H1 (cell line): ENCODE results near the gene TRIM27. TPM values are rescaled to one million over a fixed set of nuclear protein-coding genes. Genes with fewer than 3 reads are reported as not detected.

Experiments used
- CTCF ChIA-PET: fragments of 300-600 bp; sonication (Branson Sonifier 250); formaldehyde crosslinking; loops from one replicate; lab custom pipeline; 2021; ENCODE audit not compliant: partially characterized antibody; lab: Charles Lee
- POLR2A ChIA-PET: fragments of 300-600 bp; sonication (Branson Sonifier 250); formaldehyde crosslinking; loops from one replicate; lab custom pipeline; 2021; ENCODE audit warnings: inconsistent platforms; ENCODE audit not compliant: partially characterized antibody; lab: Charles Lee
- DNase-seq, 2 experiments: peaks; one replicate each; pipeline versions ENCODE4 v3.0.0 to v3.0.0-alpha.2; 2010 to 2022; ENCODE audit warnings: low spot score in 2 of 2, low read depth in 1 of 2, mixed read lengths in 1 of 2
- FAIRE-seq: peaks from 2 replicates; lab custom pipeline; 2011; peaks lifted over from hg19 to GRCh38; lab: Jason Lieb, UNC
- H2AFZ ChIP-seq: 2 replicates; pipeline ENCODE4 v1.8.1; 2012; ENCODE audit warnings: low read length, inconsistent platforms
- H2AK5ac ChIP-seq: 2 replicates; pipeline ENCODE4 v1.6.1; 2013; ENCODE audit warnings: low read depth, low read length
- H2BK120ac ChIP-seq: replicated peaks from 2 replicates; pipeline ENCODE3; 2013; ENCODE audit warnings: low read depth, low read length, inconsistent platforms
- H2BK12ac ChIP-seq: 2 replicates; pipeline ENCODE4 v1.6.1; 2013; ENCODE audit warnings: low read depth, low read length
- H2BK15ac ChIP-seq: 2 replicates; pipeline ENCODE4 v1.6.1; 2013; ENCODE audit warnings: low read length
- H2BK20ac ChIP-seq: 2 replicates; pipeline ENCODE4 v1.6.1; 2013; ENCODE audit warnings: low read length
- H2BK5ac ChIP-seq: 2 replicates; pipeline ENCODE4 v1.6.1; 2013; ENCODE audit warnings: low read depth, low read length
- H3K14ac ChIP-seq: 2 replicates; pipeline ENCODE4 v1.6.1; 2013; ENCODE audit warnings: inconsistent platforms; ENCODE audit not compliant: insufficient read length
- H3K18ac ChIP-seq: 2 replicates; pipeline ENCODE4 v1.6.1; 2013; ENCODE audit warnings: low read length; ENCODE audit errors: extremely low read depth
- H3K23ac ChIP-seq: 2 replicates; pipeline ENCODE4 v1.6.1; 2013; ENCODE audit warnings: inconsistent platforms; ENCODE audit not compliant: insufficient read length
- H3K23me2 ChIP-seq: 2 replicates; pipeline ENCODE4 v1.6.1; 2013; ENCODE audit warnings: low read depth, low read length
- H3K27ac ChIP-seq: 2 replicates; pipeline ENCODE4 v1.6.1; 2011; ENCODE audit warnings: low read depth, low read length, inconsistent platforms
- H3K27me3 ChIP-seq, 4 experiments: replicated peaks in 1 of 4; 1 replicate in 1 of 4; 2 replicates in 3 of 4; pipeline versions ENCODE4 v1.6.1 to v1.8.1; 2011 to 2013; ENCODE audit warnings: low read length in 3 of 4, mild to moderate bottlenecking in 3 of 4, inconsistent platforms in 2 of 4, mixed read lengths in 2 of 4, moderate library complexity in 1 of 4; ENCODE audit not compliant: control insufficient read depth in 3 of 4, insufficient read depth in 3 of 4; ENCODE audit errors: extremely low read depth in 1 of 4
- H3K36me3 ChIP-seq, 4 experiments: 2 replicates each; pipeline versions ENCODE4 v1.6.1 to v1.8.1; 2011 to 2013; ENCODE audit warnings: mild to moderate bottlenecking in 4 of 4, low read length in 3 of 4, moderate library complexity in 2 of 4, control low read depth in 1 of 4, inconsistent platforms in 1 of 4; ENCODE audit not compliant: insufficient read depth in 4 of 4, control insufficient read depth in 2 of 4
- H3K4ac ChIP-seq: replicated peaks from 2 replicates; pipeline ENCODE3; 2013; ENCODE audit warnings: low read length, low read depth, mixed read lengths, inconsistent platforms; ENCODE audit not compliant: insufficient read length
- H3K4me1 ChIP-seq, 4 experiments: replicated peaks in 1 of 4; 1 replicate in 1 of 4; 2 replicates in 3 of 4; pipeline versions ENCODE4 v1.6.1 to v1.8.1; 2011 to 2013; ENCODE audit warnings: low read length in 3 of 4, inconsistent platforms in 2 of 4, mixed read lengths in 1 of 4; ENCODE audit not compliant: insufficient read depth in 4 of 4, control insufficient read depth in 3 of 4
- H3K4me2 ChIP-seq, 2 experiments: 2 replicates each; pipeline versions ENCODE4 v1.6.1 to v1.8.1; 2011 to 2013; ENCODE audit warnings: low read depth in 2 of 2, low read length in 2 of 2, control low read depth in 1 of 2, inconsistent platforms in 1 of 2, mild to moderate bottlenecking in 1 of 2; ENCODE audit not compliant: insufficient read depth in 1 of 2
- H3K4me3 ChIP-seq, 4 experiments: fragments of 200-600, 300-600 bp in 1 of 4; sonication (generic), shearing (Covaris generic), sonication (Bioruptor Twin) in 1 of 4; 2 replicates each; pipeline versions ENCODE4 v1.5.1 to v1.8.1; 2011 to 2016; ENCODE audit warnings: low read length in 4 of 4, low read depth in 3 of 4, control low read depth in 2 of 4, inconsistent platforms in 2 of 4, mild to moderate bottlenecking in 2 of 4, mixed read lengths in 1 of 4, moderate library complexity in 1 of 4; ENCODE audit not compliant: insufficient read depth in 2 of 4; ENCODE audit errors: extremely low read depth in 1 of 4
- H3K56ac ChIP-seq: replicated peaks from 2 replicates; pipeline ENCODE3; 2013; ENCODE audit warnings: low read depth, mild to moderate bottlenecking, mixed read lengths, low read length, inconsistent platforms; ENCODE audit not compliant: insufficient read length
- H3K79me1 ChIP-seq: 2 replicates; pipeline ENCODE4 v1.6.1; 2013; ENCODE audit warnings: low read depth, low read length, control low read depth
- H3K79me2 ChIP-seq, 2 experiments: 2 replicates each; pipeline versions ENCODE4 v1.6.1 to v1.8.1; 2012 to 2013; ENCODE audit warnings: low read length in 2 of 2, mild to moderate bottlenecking in 2 of 2, inconsistent platforms in 1 of 2; ENCODE audit not compliant: insufficient read depth in 2 of 2, control insufficient read depth in 1 of 2
- H3K9ac ChIP-seq, 4 experiments: replicated peaks in 1 of 4; 1 replicate in 1 of 4; 2 replicates in 3 of 4; pipeline versions ENCODE4 v1.6.1 to v1.8.1; 2011 to 2013; ENCODE audit warnings: low read depth in 3 of 4, low read length in 3 of 4, control low read depth in 2 of 4, mild to moderate bottlenecking in 2 of 4, moderate library complexity in 2 of 4, inconsistent platforms in 1 of 4; ENCODE audit errors: extremely low read depth in 1 of 4
- H3K9me3 ChIP-seq, 2 experiments: 2 replicates each; pipeline versions ENCODE4 v1.6.1 to v1.8.1; 2012 to 2013; ENCODE audit warnings: mild to moderate bottlenecking in 2 of 2, moderate library complexity in 2 of 2, control low read depth in 1 of 2, inconsistent platforms in 1 of 2, low read depth in 1 of 2, low read length in 1 of 2, mixed read lengths in 1 of 2; ENCODE audit not compliant: insufficient read depth in 2 of 2
- H4K20me1 ChIP-seq, 2 experiments: replicated peaks in 1 of 2; 2 replicates each; pipeline versions ENCODE3 to v1.8.1; 2011 to 2013; ENCODE audit warnings: inconsistent platforms in 2 of 2, low read length in 2 of 2, mild to moderate bottlenecking in 1 of 2; ENCODE audit not compliant: insufficient read depth in 2 of 2, control insufficient read depth in 1 of 2
- H4K5ac ChIP-seq: 2 replicates; pipeline ENCODE4 v1.6.1; 2013; ENCODE audit warnings: low read length, low read depth, mixed read lengths, inconsistent platforms; ENCODE audit not compliant: insufficient read length
- H4K8ac ChIP-seq: 2 replicates; pipeline ENCODE4 v1.8.0; 2013; ENCODE audit warnings: mild to moderate bottlenecking, moderate library complexity, low read length, inconsistent platforms; ENCODE audit not compliant: insufficient read depth; ENCODE audit errors: extremely low read depth
- H4K91ac ChIP-seq: replicated peaks from 2 replicates; pipeline ENCODE3; 2013; ENCODE audit warnings: low read length, mixed read lengths, inconsistent platforms; ENCODE audit not compliant: insufficient read length
- BCL11A ChIP-seq, 2 experiments: IDR thresholded peaks; one replicate each; pipeline ENCODE4 v1.6.1; 2011; ENCODE audit warnings: low read depth in 2 of 2, low read length in 2 of 2, mild to moderate bottlenecking in 2 of 2
- JUN ChIP-seq: IDR thresholded peaks from 2 replicates; pipeline ENCODE4 v1.6.1; 2011; ENCODE audit warnings: low read depth, mild to moderate bottlenecking, improper control_type of control experiment, low read length
- KDM4A ChIP-seq: IDR thresholded peaks from one replicate; pipeline ENCODE4 v1.7.1; 2012; ENCODE audit warnings: low read depth, mild to moderate bottlenecking, moderate library complexity, low read length, inconsistent platforms; ENCODE audit not compliant: severe bottlenecking
- MAFK ChIP-seq: IDR thresholded peaks from 2 replicates; pipeline ENCODE4 v1.6.1; 2012; ENCODE audit warnings: low read depth, mild to moderate bottlenecking, improper control_type of control experiment, low read length
- WGBS, 2 experiments: shearing (Covaris generic) in 1 of 2; methylation state at CpG; one replicate each; pipeline versions ENCODE4 v1.1.6 to v1.1.7; 2013 to 2015; ENCODE audit warnings: low lambda C conversion rate in 2 of 2, mixed read lengths in 2 of 2, inconsistent platforms in 1 of 2, low coverage in 1 of 2, missing lambda C conversion rate in 1 of 2; ENCODE audit not compliant: insufficient replicate concordance in 2 of 2, insufficient coverage in 1 of 2, insufficient read length in 1 of 2; ENCODE audit errors: extremely low coverage in 1 of 2, missing lambda C conversion rate in 1 of 2; 5-methylcytosine and 5-hydroxymethylcytosine counted together
- polyA plus RNA-seq, 7 experiments: library from polyadenylated mRNA; depleted of rRNA in 3 of 7; stranded (reverse) in 5 of 7; unstranded in 2 of 7; fragments of >200 nt in 5 of 7; fragments of 200-250 nt in 2 of 7; gene quantifications; 1 replicate in 5 of 7; 2 replicates in 1 of 7; 4 replicates in 1 of 7; pipeline versions ENCODE4 v1.2.1 to v1.2.3, GENCODE V29; 2011 to 2013; ENCODE audit warnings: missing spikeins in 2 of 7, mixed read lengths in 2 of 7
- total RNA-seq: library from RNA; stranded (reverse); fragmentation: NEBNext Ultra II Directional; extraction: Animal tissue kit (Norgen Biotek cat#: 25700); gene quantifications from 2 replicates; pipeline ENCODE4 v1.2.1, GENCODE V29; 2021
- TF ChIP-seq, protein P1 (sequence below), 3 experiments: IDR thresholded peaks; 1 replicate in 2 of 3; 2 replicates in 1 of 3; pipeline versions ENCODE4 v1.5.1 to v1.6.1; 2011; ENCODE audit warnings: low read length in 3 of 3, mild to moderate bottlenecking in 3 of 3, inconsistent platforms in 2 of 3, low read depth in 1 of 3, moderate library complexity in 1 of 3; ENCODE audit not compliant: insufficient read depth in 1 of 3; ENCODE audit errors: control extremely low read depth in 1 of 3

Gene TRIM27
- total and polyA plus RNA-seq, 2 of the 8 experiments (the other 6 are each of a cell fraction or from before 2014, with no cell fraction given) = 76.4 to 85.9 TPM

- Histone ChIP-seq H3K9ac (no peak overlapping the region), H4K20me1 (no peaks in the 10 kb centered on the region)
Observed at GRCh38 chr6:28929887-28930620, 6.3 kb upstream of the TRIM27 start.

More at GRCh38 chr6:28929887-28930620, 6.3 kb upstream of the TRIM27 start:
- H3K27me3 ChIP-seq = no peaks in the 10 kb centered on the region
- H2AK5ac ChIP-seq = no peak overlapping the region
- H2AFZ ChIP-seq = no peak overlapping the region; the same call in 1 of the 2 replicates
- H4K91ac ChIP-seq = no peak overlapping the region
- H3K79me1 ChIP-seq = no peaks in the 10 kb centered on the region
- no peak overlapping the region for H3K4ac ChIP-seq
- H4K5ac ChIP-seq = no peak overlapping the region
- H3K23me2 ChIP-seq = no peaks in the 10 kb centered on the region
- H2BK5ac ChIP-seq = no peak overlapping the region
- H4K8ac ChIP-seq = no peak overlapping the region
- no peak overlapping the region for H3K4me3 ChIP-seq
- H2BK12ac ChIP-seq = no peak overlapping the region
- ChIA-PET CTCF (interaction anchor here (0.6 kb wide), 1 partner anchor 24 kb away, joined by 3 read pairs; no protein-coding TSS in a partner anchor), POLR2A (interaction anchor here (1.0 kb wide), 1 partner anchor 10 kb away, joined by 3 read pairs; no protein-coding TSS in a partner anchor)
- H3K79me2 ChIP-seq = no peaks in the 10 kb centered on the region
- 84% methylated on average over 3 of the region's 3 CpGs; no CpG with 5 or more reads in 1 of the 2 experiments for WGBS, 2 experiments
- FAIRE-seq = no peak
- no peak overlapping the region for H2BK120ac ChIP-seq
- H3K27ac ChIP-seq = no peak overlapping the region
- H3K56ac ChIP-seq = no peak overlapping the region
- no peak overlapping the region for H3K18ac ChIP-seq
- DNase-seq = no peak
- H3K14ac ChIP-seq = no peak overlapping the region
- no peaks in the 10 kb centered on the region for H3K36me3 ChIP-seq
- H2BK20ac ChIP-seq = no peak overlapping the region
- no peaks in the 10 kb centered on the region for H3K4me1 ChIP-seq
- no peak overlapping the region for H3K4me2 ChIP-seq
- H3K23ac ChIP-seq = no peak overlapping the region
- no peak overlapping the region for H2BK15ac ChIP-seq
- no peaks in the 10 kb centered on the region for H3K9me3 ChIP-seq
- TF ChIP-seq MAFK (no peak), BCL11A (IDR thresholded peaks at IDR 0.05; ENCODE audit: low read depth in 2 of 2, low read length in 2 of 2) (no peak), KDM4A (no peak), JUN (no peak)
- TF ChIP-seq, protein P1, sequence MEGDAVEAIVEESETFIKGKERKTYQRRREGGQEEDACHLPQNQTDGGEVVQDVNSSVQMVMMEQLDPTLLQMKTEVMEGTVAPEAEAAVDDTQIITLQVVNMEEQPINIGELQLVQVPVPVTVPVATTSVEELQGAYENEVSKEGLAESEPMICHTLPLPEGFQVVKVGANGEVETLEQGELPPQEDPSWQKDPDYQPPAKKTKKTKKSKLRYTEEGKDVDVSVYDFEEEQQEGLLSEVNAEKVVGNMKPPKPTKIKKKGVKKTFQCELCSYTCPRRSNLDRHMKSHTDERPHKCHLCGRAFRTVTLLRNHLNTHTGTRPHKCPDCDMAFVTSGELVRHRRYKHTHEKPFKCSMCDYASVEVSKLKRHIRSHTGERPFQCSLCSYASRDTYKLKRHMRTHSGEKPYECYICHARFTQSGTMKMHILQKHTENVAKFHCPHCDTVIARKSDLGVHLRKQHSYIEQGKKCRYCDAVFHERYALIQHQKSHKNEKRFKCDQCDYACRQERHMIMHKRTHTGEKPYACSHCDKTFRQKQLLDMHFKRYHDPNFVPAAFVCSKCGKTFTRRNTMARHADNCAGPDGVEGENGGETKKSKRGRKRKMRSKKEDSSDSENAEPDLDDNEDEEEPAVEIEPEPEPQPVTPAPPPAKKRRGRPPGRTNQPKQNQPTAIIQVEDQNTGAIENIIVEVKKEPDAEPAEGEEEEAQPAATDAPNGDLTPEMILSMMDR (IDR thresholded peaks at IDR 0.05; ENCODE audit: control extremely low read depth in 1 of 3, insufficient read depth in 1 of 3, low read depth in 1 of 3, low read length in 3 of 3) = no peak
